ENCODE measurements around the gene RAB43.
A peak's percentile ranks its signal among the peaks of the same experiment; 100 is the strongest.

The RAB43 gene

DNA sequence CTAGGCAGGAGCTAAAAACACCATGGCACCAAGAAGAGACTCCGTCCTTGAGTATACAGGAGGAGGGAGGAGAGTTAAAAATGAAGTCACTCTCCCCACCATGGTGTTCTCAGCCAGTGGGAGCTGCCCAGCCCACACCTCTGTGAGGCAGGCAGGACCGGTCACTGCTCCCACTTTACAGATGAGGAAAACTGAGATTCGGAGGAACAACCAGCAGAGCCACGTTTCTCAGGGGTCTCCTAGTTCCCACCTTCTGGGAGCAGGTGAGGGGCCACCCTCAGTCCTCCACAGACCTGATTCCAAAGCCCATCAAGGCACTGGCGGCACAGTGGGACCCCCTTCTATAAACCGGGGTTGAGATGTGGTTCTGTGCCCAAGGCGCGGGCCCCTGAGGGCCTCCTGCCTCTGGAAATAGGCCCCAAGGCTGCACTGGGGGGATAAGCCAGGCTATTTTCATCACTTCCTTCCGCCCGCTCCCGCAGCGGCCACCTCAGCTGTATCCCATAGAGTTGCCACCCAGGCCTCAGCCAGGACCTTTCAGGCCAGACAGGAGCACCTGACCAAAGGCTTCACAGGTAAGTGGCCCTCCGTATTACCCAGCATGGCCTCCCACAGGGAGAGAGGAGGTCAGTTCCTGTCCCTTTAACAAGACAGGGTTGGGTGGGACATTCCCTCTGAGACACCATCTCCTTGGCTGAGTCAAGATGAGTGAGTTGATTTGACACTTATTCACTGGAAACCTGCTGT is 61.2 kb downstream of the RAB43 start, which contains the start of gene GP9:
GP9 (plus strand) TSS at position 504 of the 747 bp plus-strand sequence. CDS start 961 bp downstream, outside the sequence.
- DNase-seq, result no peak

DNA sequence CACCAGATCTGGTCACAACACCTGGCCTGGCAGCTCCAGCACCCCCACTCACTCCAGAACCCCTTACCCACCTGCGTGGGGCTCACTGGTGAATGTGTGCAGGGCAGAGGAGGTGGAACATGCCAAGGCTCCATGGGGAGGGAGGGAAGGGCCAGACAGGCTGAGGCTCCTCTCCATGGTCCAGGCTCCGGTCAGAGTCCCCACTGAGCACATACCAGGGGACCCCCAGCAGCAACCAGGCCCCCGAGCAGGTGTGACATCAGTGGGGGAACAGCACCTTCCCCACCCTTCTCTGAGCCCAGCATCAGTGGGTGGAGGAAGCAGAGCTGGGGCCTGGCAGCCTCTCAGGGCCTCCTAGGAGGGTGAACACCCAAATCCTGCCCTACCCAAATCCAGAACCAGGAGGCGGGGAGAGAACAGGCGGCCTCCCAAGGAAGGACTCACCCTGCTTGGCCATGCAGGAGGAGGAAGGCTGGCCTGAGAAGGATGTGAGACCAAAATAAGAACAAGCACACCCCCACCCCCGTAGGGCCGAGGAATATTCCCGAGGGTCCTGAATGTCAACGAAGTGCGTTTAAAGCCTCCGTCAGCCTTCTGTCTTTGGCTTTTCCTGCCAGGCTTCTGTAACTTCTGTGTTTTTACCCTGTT is 62.2 kb downstream of the RAB43 start:
- DNase-seq, result no peak

DNA sequence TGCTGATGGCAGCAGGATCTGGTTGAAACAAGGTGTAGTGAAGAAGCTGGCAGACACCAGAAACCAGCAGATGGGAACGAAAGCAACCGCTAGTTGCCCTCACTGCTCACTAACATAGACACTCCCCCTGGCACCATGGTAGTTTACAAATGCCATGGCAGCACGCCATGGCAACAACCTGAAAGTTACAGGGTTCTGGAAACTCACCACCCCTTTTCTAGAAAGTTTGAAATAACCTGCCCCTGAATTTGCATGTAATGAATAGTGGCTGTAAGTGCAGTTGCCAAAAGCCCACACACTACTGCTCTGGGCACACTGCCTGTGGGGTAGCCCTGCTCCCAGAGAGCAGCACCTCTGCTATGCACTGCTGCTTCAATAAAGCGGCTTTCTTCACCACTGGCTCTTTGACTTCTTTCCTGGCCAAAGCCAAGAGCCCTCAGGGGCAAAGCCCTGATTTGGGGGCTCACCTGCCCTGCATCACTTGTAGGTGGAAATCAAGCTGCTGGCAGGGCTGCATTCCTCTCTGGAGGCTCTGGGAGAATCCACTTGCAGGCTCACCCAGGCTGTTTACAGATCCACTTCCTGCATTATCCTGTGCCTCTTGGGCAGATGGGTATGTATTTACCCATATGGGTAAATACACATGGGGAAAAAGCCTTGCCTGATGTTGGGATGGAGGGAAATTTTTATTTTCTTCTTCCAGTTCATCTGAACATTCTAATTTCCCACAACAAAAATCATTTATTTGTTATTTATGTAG is 63.0 kb downstream of the RAB43 start:
- no peak for DNase-seq

DNA sequence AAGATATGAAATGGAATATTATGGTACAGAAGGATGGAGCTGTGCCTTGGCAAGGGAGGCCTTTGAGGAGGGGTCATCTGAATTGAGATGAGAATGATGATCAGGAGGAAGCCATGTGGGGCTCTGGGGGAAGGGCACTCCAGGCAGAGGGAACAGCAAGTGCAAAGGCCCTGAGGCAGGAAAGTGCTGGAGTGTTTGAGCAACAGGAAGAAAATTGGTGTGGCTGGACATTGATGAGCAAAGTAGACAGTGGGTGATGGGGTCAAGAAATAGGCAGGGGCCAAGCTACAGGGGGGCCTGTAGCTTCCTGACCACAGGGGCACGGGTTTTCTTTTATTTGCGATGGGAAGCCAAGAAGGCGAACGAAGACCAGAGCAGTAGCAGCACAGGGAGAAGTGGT is 64.4 kb downstream of the RAB43 start:
- no peak for DNase-seq

DNA sequence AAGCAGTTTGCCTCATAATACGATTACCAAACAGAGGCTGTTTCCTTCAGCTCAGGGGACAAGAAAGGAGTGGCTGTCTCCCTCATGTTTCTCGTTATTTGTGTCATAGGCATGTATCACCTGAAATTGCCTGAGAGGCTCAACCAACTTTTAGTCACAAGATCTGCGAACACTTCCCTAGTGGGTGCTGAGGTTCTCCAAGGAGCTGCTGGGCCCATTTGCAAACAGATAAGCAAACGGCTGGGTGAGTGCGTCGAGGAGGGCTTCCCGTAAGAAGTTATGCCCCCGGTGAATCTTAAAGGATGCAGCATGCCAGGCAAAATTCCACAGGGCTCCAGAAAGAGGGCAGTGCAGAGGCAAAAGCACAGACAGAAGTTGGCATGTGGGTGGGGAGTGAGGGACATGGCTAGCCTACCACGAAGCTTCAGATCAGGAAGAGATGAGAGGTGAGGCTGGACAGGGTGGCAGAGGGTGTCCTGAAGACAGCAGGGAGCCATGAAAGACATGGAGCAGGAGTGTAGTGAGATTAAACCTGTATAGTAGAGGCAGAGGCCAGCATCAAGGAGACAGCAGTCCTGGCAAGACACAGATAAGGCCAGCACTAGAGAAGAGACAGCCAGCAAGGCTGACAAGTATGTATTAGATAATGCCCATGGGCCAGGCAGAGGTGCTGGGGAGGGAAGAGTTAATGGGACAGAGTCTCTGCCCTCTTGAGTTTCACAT is 65.0 kb downstream of the RAB43 start:
- no peak for DNase-seq

DNA sequence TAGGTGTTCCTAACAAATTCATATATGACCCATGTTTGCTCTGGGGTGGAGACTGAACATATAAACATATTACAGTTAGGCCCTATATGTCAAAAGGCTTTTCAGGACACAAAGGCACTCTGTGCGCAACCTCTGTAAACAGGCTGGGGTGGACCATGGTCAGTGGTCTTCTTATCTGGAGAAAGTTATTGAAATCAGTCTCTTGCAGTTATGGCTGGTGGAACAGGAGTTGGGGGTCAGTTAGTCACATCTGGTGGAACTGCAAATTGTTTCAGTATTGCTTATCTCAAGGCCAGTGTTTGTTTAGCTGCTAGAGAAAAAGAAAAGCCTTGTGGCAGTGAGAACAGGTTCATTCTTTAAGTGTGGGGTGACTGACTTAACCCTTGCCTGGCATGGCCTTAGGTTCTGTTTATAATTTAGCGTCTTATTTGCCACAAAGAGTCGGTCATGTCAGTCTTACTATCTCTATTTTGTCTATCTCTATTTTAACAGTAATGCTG is 66.9 kb downstream of the RAB43 start:
- no peak for DNase-seq

DNA sequence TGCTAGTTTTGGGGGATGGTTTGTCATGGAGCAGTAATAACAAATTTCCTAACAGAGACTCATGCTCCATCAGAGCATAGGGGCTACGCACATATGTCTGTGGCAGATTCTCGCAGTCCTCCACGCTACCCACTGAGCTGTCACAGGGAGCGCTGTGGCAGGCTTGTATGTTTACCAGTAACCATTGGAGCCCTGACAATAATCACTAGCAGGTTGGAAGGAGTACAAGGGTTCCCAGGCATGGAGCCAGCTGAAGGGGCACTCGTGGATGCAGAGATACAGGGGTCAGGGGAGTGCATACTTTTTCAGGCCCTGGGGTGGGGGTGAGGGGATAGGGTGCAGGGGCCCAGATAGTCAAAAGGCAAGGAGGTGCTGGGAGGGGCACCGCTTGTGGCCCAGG is 68.9 kb downstream of the RAB43 start:
- no peak for DNase-seq

DNA sequence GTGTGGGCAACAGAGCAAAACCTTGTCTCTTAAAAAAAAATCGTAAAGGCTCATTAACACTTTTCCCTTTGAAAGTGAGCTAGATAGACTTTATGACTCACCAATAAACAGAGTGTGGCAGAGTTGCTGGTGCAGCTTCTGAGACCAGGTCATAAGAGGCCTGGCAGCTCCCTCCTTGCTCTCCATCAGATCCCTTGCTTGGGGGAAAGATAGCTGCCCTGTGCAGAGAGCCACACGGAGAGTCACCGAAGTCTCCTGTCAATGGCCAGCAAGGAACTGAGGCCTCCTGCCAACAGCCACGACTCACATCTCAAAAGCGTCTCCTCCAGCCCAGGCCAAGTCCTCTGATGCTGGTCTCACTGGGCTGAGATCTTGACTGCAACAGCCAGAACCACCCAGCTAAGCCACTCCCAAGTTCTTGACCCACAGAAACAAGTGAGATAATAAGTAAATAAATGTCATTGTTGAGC is 69.7 kb downstream of the RAB43 start:
- no peak for DNase-seq

DNA sequence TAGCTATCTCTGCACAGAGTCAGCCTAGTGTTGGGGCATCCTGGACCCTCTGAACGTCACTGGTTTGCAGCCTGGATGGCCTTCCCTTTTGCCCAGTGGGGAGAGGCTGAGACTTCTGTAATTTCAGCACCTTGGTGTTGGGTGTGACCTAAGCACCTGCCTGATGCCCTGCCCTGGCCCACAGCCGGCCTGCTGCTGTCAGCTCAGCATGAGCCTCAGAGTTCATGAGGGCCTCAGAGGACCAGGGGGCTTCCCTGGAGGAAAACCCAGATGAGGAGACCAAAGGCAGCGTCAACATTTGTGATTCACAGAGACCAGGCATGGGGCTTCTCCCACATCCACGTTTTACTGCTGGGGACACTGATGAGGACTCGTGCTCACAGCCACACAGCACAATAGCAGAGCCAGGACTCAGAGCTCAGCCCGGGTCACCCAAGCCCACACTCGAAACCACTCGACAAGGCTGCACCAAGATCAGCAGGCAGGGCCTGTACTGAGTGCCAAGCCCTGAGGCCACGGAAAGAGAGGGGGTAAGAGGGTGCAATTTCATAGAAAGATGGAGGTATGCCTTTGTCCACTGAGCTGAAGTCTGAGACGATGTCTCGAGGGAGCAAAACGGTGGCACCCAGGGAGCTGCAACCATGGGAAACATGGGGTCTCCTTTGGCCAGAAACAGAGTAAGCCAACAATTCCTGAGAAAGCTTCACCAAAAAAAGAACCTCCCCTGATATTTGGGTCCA is 70.9 kb downstream of the RAB43 start:
- DNase-seq, result no peak

DNA sequence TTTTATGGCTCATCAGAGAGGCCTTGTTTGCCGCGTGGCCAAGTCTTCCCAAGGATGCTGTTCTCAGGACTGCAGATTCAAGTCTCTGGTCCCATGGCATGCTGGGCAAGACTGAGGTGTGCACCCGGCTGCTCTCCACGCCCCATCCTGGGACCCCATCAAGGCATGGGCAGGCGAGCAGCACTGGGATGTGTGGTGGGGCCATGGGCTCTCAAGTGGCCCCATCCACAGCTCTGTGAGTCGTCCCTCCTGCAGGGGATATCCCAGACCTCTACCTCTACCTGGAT is 74.1 kb downstream of the RAB43 start:
- DNase-seq, result no peak

DNA sequence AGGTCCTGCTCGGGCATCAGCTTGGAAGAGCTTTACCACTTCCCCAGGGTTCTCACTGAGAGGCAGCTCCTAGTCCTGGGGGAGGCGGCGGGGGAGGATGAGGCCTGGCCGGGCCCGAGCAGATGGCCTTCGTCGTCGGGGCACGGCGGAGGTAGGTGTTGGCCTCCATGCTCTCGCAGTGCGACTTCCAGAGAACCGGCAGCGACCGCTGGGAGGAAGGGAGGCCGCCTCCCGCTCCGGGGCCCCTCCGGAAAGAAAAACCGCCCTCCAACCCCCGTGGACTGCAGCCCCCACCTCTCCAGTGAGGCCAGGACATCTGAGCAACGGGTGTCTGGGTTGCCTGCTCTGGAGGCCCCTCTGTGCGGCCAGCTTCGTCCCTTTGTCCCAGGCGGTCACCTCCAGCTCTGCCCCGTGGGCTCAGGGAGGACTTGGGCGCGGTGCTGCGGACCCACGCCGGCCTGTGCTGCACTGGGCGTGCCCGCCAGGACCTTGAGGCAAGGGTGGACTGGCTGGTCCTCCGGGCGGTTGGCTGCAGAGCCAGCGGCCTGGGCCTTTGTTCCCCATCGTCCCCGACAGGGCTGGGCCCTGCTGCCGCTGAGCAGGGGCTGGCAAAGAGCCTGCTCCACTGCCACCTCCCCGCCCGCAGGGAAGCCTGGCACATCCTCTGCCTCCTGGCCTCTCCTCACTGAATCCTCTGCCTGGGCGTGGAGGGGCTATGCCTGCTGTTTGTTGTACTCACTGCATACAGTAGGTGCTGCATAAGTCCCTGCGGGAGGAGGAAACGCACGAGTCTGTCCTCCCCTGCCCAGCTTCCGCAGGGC is 74.7 kb downstream of the RAB43 start:
- DNase-seq, result no peak

DNA sequence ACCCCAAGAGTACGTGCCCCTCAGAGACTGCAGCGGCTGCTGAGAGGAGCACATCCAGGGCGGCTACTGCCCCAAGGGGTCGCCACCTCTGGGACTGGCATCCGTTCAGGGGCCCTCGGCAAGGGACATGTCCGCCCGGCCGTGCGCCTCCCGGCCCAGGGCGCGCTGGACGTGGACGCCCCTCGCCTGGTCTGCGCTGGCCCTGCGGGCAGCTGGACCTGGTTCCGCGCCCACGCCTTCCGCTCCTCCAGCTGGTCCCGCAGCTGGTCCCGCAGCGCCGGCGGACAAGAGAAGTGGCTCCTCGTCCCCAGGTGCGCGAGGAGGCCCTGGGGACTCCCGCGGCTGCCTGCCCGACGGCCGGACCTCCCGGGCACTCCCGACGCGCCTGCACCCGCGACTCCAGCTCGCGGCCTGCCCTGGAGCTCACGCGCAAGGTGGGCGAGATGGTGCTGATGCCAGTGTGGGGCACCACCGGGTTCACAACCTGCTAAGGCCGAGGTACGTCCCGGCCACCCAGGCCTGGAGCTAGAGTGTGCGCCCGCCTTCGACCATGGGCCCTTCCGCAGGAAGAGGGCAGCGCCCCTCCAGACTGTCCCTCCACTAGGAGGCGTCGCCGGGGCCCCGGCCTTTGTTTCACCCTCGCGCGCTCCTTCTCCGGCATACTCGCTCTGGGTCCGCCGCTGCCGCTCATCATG is 75.4 kb downstream of the RAB43 start:
- no peak for DNase-seq

DNA sequence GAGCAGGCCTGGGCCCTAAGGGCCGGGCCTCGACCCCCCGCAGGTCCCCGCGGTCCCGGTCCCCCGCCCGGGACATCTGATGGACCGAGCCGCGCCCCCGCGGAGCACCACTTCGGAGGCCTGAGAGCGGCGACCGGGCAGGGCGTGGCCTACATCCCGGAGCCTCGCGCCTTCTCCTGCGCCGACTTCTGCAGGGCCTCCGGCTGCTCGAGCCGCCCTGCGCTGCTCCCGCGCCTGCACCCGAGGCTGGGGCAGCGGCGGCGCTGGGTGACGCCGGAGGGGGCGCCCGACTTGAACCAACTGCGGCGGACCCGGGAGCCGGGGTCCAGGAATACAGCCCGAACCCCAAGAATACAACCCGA is 75.9 kb downstream of the RAB43 start:
- DNase-seq, result peak; percentile 12 to 26

DNA sequence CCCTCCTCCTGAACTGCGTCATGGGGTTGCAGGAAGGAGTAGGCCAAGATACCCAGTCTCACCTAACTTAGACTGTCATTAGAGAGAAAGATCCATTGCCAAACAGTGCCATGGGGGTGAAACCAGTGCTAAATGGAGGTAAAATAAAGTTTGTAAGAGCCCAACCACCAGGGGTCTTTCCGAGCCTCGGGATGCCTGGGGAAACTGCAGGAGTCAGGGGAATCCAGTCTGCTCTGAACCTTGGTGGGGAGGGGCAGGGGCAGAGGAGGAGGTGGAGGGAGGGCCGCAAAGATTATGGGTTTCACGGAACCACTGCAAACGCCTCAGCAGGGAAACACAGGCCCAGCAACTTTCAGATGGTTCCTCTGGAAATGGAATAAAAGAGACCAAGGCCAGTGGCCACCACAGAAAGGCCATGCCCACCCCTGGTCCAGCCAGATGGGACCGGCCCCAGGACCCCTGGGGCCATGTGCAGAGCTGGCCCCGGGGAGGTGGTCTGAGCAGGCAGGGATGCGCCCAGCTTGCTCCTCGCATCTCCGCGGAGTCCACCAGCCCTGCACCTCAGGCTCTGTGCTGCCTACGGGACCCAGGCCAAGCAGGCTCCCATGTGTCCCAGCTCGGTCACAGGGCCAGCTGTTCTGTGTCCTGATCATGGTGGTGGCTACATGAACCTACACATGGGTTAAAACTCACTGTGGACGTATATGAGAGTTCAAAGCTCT is 80.9 kb downstream of the RAB43 start:
- DNase-seq, result no peak

DNA sequence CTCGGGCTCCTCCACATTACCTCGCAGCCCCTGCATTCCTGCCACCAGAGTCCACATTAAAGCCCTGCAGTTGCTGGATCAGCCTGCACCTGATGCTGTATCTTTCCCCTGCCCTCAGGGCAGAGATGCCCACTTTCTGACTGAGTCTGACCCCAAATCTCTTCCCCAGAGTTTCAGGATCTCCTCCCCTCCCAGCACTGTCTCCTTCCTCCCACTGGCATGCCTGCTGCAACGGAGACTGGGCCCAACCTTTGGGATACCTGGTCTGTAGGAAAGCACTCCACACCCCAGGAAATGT is 81.6 kb downstream of the RAB43 start:
- DNase-seq, result no peak

DNA sequence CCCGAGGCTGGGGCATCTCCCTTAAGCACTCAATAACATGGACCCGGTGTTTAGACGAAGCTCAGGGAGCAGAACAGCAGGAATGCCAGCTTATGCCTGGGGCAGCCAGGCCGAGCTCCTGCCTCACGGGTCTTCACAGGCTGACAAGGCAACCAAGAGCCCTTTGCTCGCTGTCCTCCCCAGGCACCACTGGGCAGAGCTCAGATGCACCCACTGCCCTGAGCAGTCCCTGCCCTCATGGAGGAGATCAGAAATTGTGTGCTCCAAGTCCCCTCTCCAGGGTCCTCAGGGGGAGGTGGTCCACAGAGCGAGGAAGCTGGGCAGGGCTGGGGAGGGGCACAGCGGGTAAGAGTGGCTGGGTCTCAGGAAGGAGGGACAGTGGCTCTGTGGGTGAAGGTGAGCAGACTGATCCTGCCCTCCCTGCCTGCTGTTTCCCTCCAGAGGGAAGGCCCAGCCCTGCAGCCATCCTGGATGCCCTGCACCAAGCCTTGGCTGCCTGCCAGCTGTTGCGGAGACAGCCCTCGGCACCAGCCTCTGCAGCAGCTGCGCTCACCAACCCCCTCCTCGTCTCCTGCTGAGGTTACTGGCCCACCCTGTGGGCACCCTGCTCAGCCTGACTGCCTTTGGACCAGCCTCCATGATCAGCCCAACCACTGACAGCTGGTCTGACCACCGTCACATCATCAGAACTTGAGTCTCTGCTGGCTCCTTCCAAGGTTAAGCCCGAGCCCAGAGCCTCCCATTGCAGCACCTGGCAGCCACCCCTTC is 82.1 kb downstream of the RAB43 start:
- no peak for DNase-seq

DNA sequence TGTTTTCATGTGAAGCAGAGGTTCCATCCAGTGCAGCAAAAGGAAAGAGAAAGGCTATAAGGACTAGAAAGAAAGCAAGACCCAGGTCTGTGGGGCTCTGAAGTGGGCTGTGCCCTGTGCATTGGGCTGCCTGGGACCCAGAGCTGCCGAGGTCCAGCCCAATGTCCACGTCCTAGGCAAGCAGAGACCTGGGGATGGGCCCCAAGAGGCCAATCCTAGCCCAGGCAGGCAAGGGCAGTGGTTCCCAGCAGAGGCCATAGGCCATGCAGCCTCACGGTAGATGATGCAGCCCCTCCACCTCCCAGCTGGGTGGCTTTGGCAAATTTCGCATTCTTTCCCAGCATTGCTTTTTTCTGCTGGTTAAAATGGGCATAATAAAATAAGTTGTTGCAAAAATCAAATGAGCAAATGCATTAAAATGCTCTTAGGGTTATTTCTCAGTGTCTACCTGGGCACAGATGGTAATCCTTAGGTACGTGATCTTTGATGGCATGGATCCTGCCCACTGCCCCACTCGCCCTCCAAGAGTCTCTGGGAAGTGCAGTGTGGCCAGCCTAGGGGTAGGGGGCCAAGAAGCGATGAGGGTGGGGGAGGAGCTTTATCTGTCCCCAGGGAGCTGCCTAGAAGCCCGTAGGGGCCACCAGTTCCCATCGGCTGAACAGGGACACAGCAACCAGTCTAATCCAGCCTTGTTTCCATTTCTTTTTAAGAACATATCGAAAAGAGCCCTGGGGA is 83.3 kb downstream of the RAB43 start:
- no peak for DNase-seq

Measured in stimulated activated CD4-positive, alpha-beta T cell treated with anti-CD3 and anti-CD28 coated beads, Interleukin-4, amount 100 ng/mL, for 4 hours (primary cell).